ENCODE measurements around the gene FRZB. TPM values are rescaled to one million over a fixed set of nuclear protein-coding genes. Genes with fewer than 3 reads are reported as not detected.

The FRZB gene
- total and polyA plus RNA-seq, 2 of the 13 experiments (the other 11 are each of a cell fraction or from before 2014, with no cell fraction given), result 0.04 to 1.2 TPM

- Histone ChIP-seq H3K4me3 (replicated peaks in 1 of 3; ENCODE audit: insufficient read depth in 1 of 3, low read depth in 2 of 3, low read length in 3 of 3) (no peak overlapping the region), H3K27me3 (ENCODE audit: control insufficient read depth in 1 of 2, insufficient read depth in 2 of 2, low read length in 2 of 2) (no peaks in the 10 kb centered on the region), H3K4me2 (ENCODE audit: low read depth, low read length) (no peak overlapping the region), H2AFZ (ENCODE audit: low read length) (no peak overlapping the region), H3K9ac (ENCODE audit: insufficient read depth, low read depth, low read length) (no peak overlapping the region), H3K36me3 (replicated peaks in 1 of 2; ENCODE audit: control insufficient read depth in 1 of 2, insufficient read depth in 2 of 2, low read length in 2 of 2) (no peaks in the 10 kb centered on the region), H4K20me1 (ENCODE audit: insufficient read depth, low read length) (no peaks in the 10 kb centered on the region), H3K4me1 (ENCODE audit: insufficient read depth, low read length) (no peaks in the 10 kb centered on the region), H3K79me2 (ENCODE audit: insufficient read depth, low read length) (no peaks in the 10 kb centered on the region), H3K9me3 (ENCODE audit: low read length) (no peaks in the 10 kb centered on the region), H3K27ac (ENCODE audit: extremely low read length, insufficient read depth, low read length) (no peak overlapping the region)
- no peak for DNase-seq (ENCODE audit: low spot score)
- no peak for ATAC-seq
- no peak for FAIRE-seq
- no TSS peak for BruUV-seq (replicated peaks)
- in situ Hi-C loops (cut with HindIII; ENCODE audit: extremely low pct_ligation_motif_present, low pct_unique_long_range_greater_than_20kb), result no loop called here
- 18% methylated on average over 3 of the region's 3 CpGs for WGBS (ENCODE audit: low lambda C conversion rate)
- intact Hi-C loops (cut with micrococcal nuclease; ENCODE audit: unreplicated experiment), result no loop called here
- CTCF ChIA-PET (ENCODE audit: low intra/inter-chr PET ratio, low total read pairs), result no interaction called here
- POLR2A ChIA-PET, result no interaction called here
- TF ChIP-seq MLXIP (CRISPR knock-in tag; IDR thresholded peaks at IDR 0.05; ENCODE audit: borderline replicate concordance) (no peak), TGIF2 (CRISPR knock-in tag; IDR thresholded peaks at IDR 0.05) (no peak), ZNF737 (CRISPR knock-in tag; IDR thresholded peaks at IDR 0.05; ENCODE audit: borderline replicate concordance) (no peak), MEF2D (CRISPR knock-in tag; IDR thresholded peaks at IDR 0.05) (no peak), ZNF678 (CRISPR knock-in tag; IDR thresholded peaks at IDR 0.05) (no peak), NR2F6 (IDR thresholded peaks at IDR 0.05) (no peak), NR2F6 (CRISPR knock-in tag; IDR thresholded peaks at IDR 0.05) (no peak), CEBPZ (IDR thresholded peaks at IDR 0.05; ENCODE audit: low read length) (no peak), LCORL (IDR thresholded peaks at IDR 0.05) (no peak), LCORL (CRISPR knock-in tag; IDR thresholded peaks at IDR 0.05) (no peak), ZNF142 (CRISPR knock-in tag; IDR thresholded peaks at IDR 0.05) (no peak), KDM5A (IDR thresholded peaks at IDR 0.05; ENCODE audit: borderline replicate concordance, low read length) (no peak), PAX8 (CRISPR knock-in tag; IDR thresholded peaks at IDR 0.05; ENCODE audit: borderline replicate concordance) (no peak), ZNF777 (CRISPR knock-in tag; IDR thresholded peaks at IDR 0.05) (no peak), HES4 (CRISPR knock-in tag; IDR thresholded peaks at IDR 0.05; ENCODE audit: borderline replicate concordance) (no peak)
These were observed 34.5 kb downstream of the FRZB start for GRCh38 chr2:182831921-182832320.

All from HepG2 (cell line).